IMR-90 (cell line): ENCODE measurements around the gene ADSS1. TPM values are rescaled to one million over a fixed set of nuclear protein-coding genes. Genes with fewer than 3 reads are reported as not detected.
A peak's percentile ranks its signal among the peaks of the same experiment; 100 is the strongest.

Source experiments
- ATAC-seq: fragments of 200-7000 bp; cut with Tn5 transposase; 2 replicates; pipeline ENCODE4 v1.9.1; 2020; ENCODE audit warnings: low read depth, mild to moderate bottlenecking, moderate library complexity
- BruUV-seq: library from RNA; stranded (reverse); fragments of 400-500 nt; replicated peaks from 2 replicates; lab custom pipeline; 2021; lab: Mats Ljungman, UMichigan
- CTCF ChIA-PET: fragments of 300-600 bp; formaldehyde crosslinking; extraction: SDS; loops from one replicate; lab custom pipeline; 2021; ENCODE audit warnings: antibody characterized with exemption; lab: Yijun Ruan, JAX
- POLR2A ChIA-PET: fragments of 300-600 bp; sonication (Branson Sonifier 250); formaldehyde crosslinking; loops from one replicate; lab custom pipeline; 2022; ENCODE audit warnings: antibody characterized with exemption; ENCODE audit not compliant: unreplicated experiment; lab: Charles Lee
- DNase-seq: peaks from one replicate; pipeline ENCODE4 v3.0.0; 2013
- H2AFZ ChIP-seq: replicated peaks from 2 replicates; pipeline ENCODE3; 2013; ENCODE audit warnings: low read length, mild to moderate bottlenecking; ENCODE audit not compliant: poor library complexity
- H2AK5ac ChIP-seq: 2 replicates; pipeline ENCODE4 v1.6.1; 2013; ENCODE audit warnings: low read depth, low read length, inconsistent platforms
- H2AK9ac ChIP-seq: replicated peaks from 2 replicates; pipeline ENCODE3; 2013; ENCODE audit warnings: mild to moderate bottlenecking, low read depth, low read length, moderate library complexity; ENCODE audit not compliant: poor library complexity
- H2BK120ac ChIP-seq: 2 replicates; pipeline ENCODE4 v1.6.1; 2013; ENCODE audit warnings: low read depth, low read length, inconsistent platforms
- H2BK15ac ChIP-seq: 3 replicates; pipeline ENCODE4 v1.6.1; 2013; ENCODE audit warnings: low read depth, low read length, inconsistent platforms
- H2BK20ac ChIP-seq: 2 replicates; pipeline ENCODE4 v1.6.1; 2013; ENCODE audit warnings: low read depth, mild to moderate bottlenecking, inconsistent platforms, low read length, moderate library complexity
- H2BK5ac ChIP-seq: 2 replicates; pipeline ENCODE4 v1.6.1; 2013; ENCODE audit warnings: mild to moderate bottlenecking, low read depth, low read length, inconsistent platforms; ENCODE audit not compliant: poor library complexity, severe bottlenecking
- H3K14ac ChIP-seq: replicated peaks from 2 replicates; pipeline ENCODE4 v1.6.1; 2013; ENCODE audit warnings: low read depth, low read length, inconsistent platforms
- H3K18ac ChIP-seq: 2 replicates; pipeline ENCODE4 v1.6.1; 2013; ENCODE audit warnings: low read depth, low read length, control low read depth
- H3K23ac ChIP-seq: 2 replicates; pipeline ENCODE4 v1.6.1; 2013; ENCODE audit warnings: low read depth, low read length, inconsistent platforms
- H3K27ac ChIP-seq: 2 replicates; pipeline ENCODE4 v1.5.1; 2013; ENCODE audit warnings: mild to moderate bottlenecking, control low read depth, low read length; ENCODE audit not compliant: insufficient read depth
- H3K27me3 ChIP-seq: 2 replicates; pipeline ENCODE4 v1.6.1; 2013; ENCODE audit warnings: low read length; ENCODE audit not compliant: control insufficient read depth, insufficient read depth
- H3K36me3 ChIP-seq: 2 replicates; pipeline ENCODE4 v1.6.1; 2013; ENCODE audit warnings: low read length, mixed read lengths; ENCODE audit not compliant: control insufficient read depth, insufficient read depth
- H3K4ac ChIP-seq: 2 replicates; pipeline ENCODE4 v1.6.1; 2013; ENCODE audit warnings: low read depth, low read length, inconsistent platforms
- H3K4me1 ChIP-seq: 2 replicates; pipeline ENCODE4 v1.6.1; 2013; ENCODE audit warnings: low read length, mixed read lengths; ENCODE audit not compliant: control insufficient read depth, insufficient read depth
- H3K4me2 ChIP-seq: 2 replicates; pipeline ENCODE4 v1.6.1; 2013; ENCODE audit warnings: low read depth, mild to moderate bottlenecking, control low read depth, low read length, moderate library complexity
- H3K4me3 ChIP-seq: 2 replicates; pipeline ENCODE4 v1.5.1; 2013; ENCODE audit warnings: low read depth, mild to moderate bottlenecking, control low read depth, low read length, moderate library complexity; ENCODE audit not compliant: insufficient read depth
- H3K56ac ChIP-seq: 2 replicates; pipeline ENCODE4 v1.6.1; 2013; ENCODE audit warnings: low read length, inconsistent platforms; ENCODE audit not compliant: insufficient read depth; ENCODE audit errors: extremely low read depth
- H3K79me1 ChIP-seq, 2 experiments: 2 replicates each; pipeline ENCODE4 v1.6.1; 2013; ENCODE audit warnings: low read length in 2 of 2, inconsistent platforms in 1 of 2, low read depth in 1 of 2
- H3K9ac ChIP-seq: 2 replicates; pipeline ENCODE4 v1.6.1; 2013; ENCODE audit warnings: low read depth, low read length, control low read depth
- H3K9me1 ChIP-seq: 2 replicates; pipeline ENCODE4 v1.6.1; 2013; ENCODE audit warnings: low read length, inconsistent platforms; ENCODE audit not compliant: insufficient read depth
- H3K9me3 ChIP-seq: 2 replicates; pipeline ENCODE4 v1.6.1; 2013; ENCODE audit warnings: low read length; ENCODE audit not compliant: control insufficient read depth, insufficient read depth
- H4K20me1 ChIP-seq: 2 replicates; pipeline ENCODE4 v1.6.1; 2013; ENCODE audit warnings: low read length, inconsistent platforms; ENCODE audit not compliant: insufficient read depth
- H4K5ac ChIP-seq: 2 replicates; pipeline ENCODE4 v1.6.1; 2013; ENCODE audit warnings: mild to moderate bottlenecking, low read depth, low read length, control low read depth
- H4K8ac ChIP-seq, 2 experiments: 2 replicates each; pipeline ENCODE4 v1.6.1; 2013; ENCODE audit warnings: low read depth in 2 of 2, low read length in 2 of 2, control low read depth in 1 of 2, inconsistent platforms in 1 of 2
- H4K91ac ChIP-seq: 2 replicates; pipeline ENCODE4 v1.6.1; 2013; ENCODE audit warnings: low read depth, low read length, inconsistent platforms; ENCODE audit not compliant: insufficient read depth
- CEBPB ChIP-seq: IDR thresholded peaks from 2 replicates; pipeline ENCODE4 v1.6.1; 2012; ENCODE audit warnings: low read depth, low read length, improper control_type of control experiment
- CHD1 ChIP-seq: IDR thresholded peaks from 2 replicates; pipeline ENCODE4 v1.6.1; 2012; ENCODE audit warnings: low read depth, low read length, improper control_type of control experiment
- ELK1 ChIP-seq: fragments of 150-350 bp; IDR thresholded peaks from 2 replicates; pipeline ENCODE4 v1.6.1; 2016; ENCODE audit warnings: low read depth, mild to moderate bottlenecking, low read length, moderate library complexity, borderline replicate concordance
- FOS ChIP-seq: fragments of 150-350 bp; IDR thresholded peaks from 2 replicates; pipeline ENCODE4 v1.6.1; 2016; ENCODE audit warnings: low read depth, low read length
- MXI1 ChIP-seq: IDR thresholded peaks from 2 replicates; pipeline ENCODE4 v1.6.1; 2012; ENCODE audit warnings: low read depth, mild to moderate bottlenecking, low read length, moderate library complexity, borderline replicate concordance
- NFE2L2 ChIP-seq: fragments of 150-350 bp; IDR thresholded peaks from 2 replicates; pipeline ENCODE4 v1.6.1; 2016; ENCODE audit warnings: low read depth, mild to moderate bottlenecking, low read length
- RCOR1 ChIP-seq: IDR thresholded peaks from 2 replicates; pipeline ENCODE4 v1.6.1; 2012; ENCODE audit warnings: mild to moderate bottlenecking, low read length, improper control_type of control experiment; ENCODE audit not compliant: insufficient replicate concordance
- RFX5 ChIP-seq: IDR thresholded peaks from 2 replicates; pipeline ENCODE4 v1.8.0; 2012; ENCODE audit warnings: low read depth, mild to moderate bottlenecking, low read length, moderate library complexity
- SMC3 ChIP-seq: fragments of 150-350 bp; IDR thresholded peaks from 2 replicates; pipeline ENCODE4 v1.6.1; 2016; ENCODE audit warnings: low read depth, mild to moderate bottlenecking, antibody characterized with exemption, low read length, moderate library complexity
- USF2 ChIP-seq: fragments of 150-350 bp; IDR thresholded peaks from 2 replicates; pipeline ENCODE4 v1.6.1; 2017; ENCODE audit warnings: mild to moderate bottlenecking, antibody characterized with exemption, low read length, low read depth
- WGBS, 2 experiments: methylation state at CpG; one replicate each; pipeline versions ENCODE4 v1.1.5 to v1.1.7; 2013; ENCODE audit warnings: missing lambda C conversion rate in 2 of 2; ENCODE audit not compliant: insufficient read length in 1 of 2; ENCODE audit errors: extremely low coverage in 2 of 2; 5-methylcytosine and 5-hydroxymethylcytosine counted together
- dilution Hi-C: fragments of 300-500 bp; cut with HindIII; formaldehyde crosslinking; loops from one replicate; pipeline ENCODE4 v1.14.3; 2018; ENCODE audit warnings: low sequenced_read_pairs; ENCODE audit not compliant: unreplicated experiment
- in situ Hi-C: fragments of 300-500 bp; cut with MboI; formaldehyde crosslinking; loops from 3 replicates; pipeline ENCODE4 v1.14.3; 2019; ENCODE audit warnings: low sequenced_read_pairs, inconsistent platforms, mixed read lengths
- intact Hi-C: fragments of 100-400 bp; cut with micrococcal nuclease; formaldehyde crosslinking; loops from 2 replicates; pipeline ENCODE4 v1.10.0; 2022
- polyA plus RNA-seq, 3 experiments: library from polyadenylated mRNA; depleted of rRNA; stranded (reverse); fragments of >200 nt; gene quantifications; 2 replicates each; pipeline ENCODE4 v1.2.3, GENCODE V29; 2012; ENCODE audit warnings: low replicate concordance in 1 of 3
- total RNA-seq: library from RNA; depleted of rRNA; stranded (reverse); fragments of >200 nt; gene quantifications from 2 replicates; pipeline ENCODE4 v1.2.3, GENCODE V29; 2012

The ADSS1 gene
- total and polyA plus RNA-seq, 2 of the 4 experiments (the other 2 are of a cell fraction) = 1.8 to 5.2 TPM

GRCh38 chr14:104771918-104772706 is 48.1 kb downstream of the ADSS1 start (continued):
- no peak for TF ChIP-seq RCOR1

GRCh38 chr14:104772707-104773504 is 48.9 kb downstream of the ADSS1 start:
- Histone ChIP-seq H4K8ac (no peak overlapping the region), H3K27me3 (no peaks in the 10 kb centered on the region)
- in situ Hi-C loops = no loop called here
- TF ChIP-seq MXI1 (no peak), RCOR1 (no peak), FOS (no peak), CEBPB (no peak), SMC3 (no peak), USF2 (no peak), RFX5 (no peak), CHD1 (no peak), ELK1 (no peak), NFE2L2 (no peak)

More at GRCh38 chr14:104772707-104773504, 48.9 kb downstream of the ADSS1 start:
- Histone ChIP-seq H3K18ac (no peak overlapping the region), H3K4me1 (peaks cover 5% of the 10 kb centered on the region), H3K4me3 (no peak overlapping the region), H3K14ac (no peak overlapping the region), H3K56ac (no peak overlapping the region), H4K20me1 (peaks cover 36% of the 10 kb centered on the region), H3K79me1 (peaks cover 8 to 28% of the 10 kb centered on the region in 2 experiments), H2AK5ac (no peak overlapping the region), H2AFZ (peak overlapping the region; percentile 49), H2AK9ac (no peak overlapping the region), H4K5ac (no peak overlapping the region), H2BK5ac (no peak overlapping the region), H2BK15ac (no peak overlapping the region), H3K4ac (no peak overlapping the region), H4K91ac (no peak overlapping the region), H3K23ac (no peak overlapping the region), H3K9ac (no peak overlapping the region), H3K4me2 (no peak overlapping the region), H3K9me1 (no peaks in the 10 kb centered on the region), H3K36me3 (peaks cover 63% of the 10 kb centered on the region), H3K27ac (no peak overlapping the region), H2BK120ac (no peak overlapping the region), H3K9me3 (no peaks in the 10 kb centered on the region; the same call in 1 of the 2 replicates), H2BK20ac (no peak overlapping the region)
- TSS peak; percentile 14 for BruUV-seq
- CTCF ChIA-PET = no interaction called here
- 96% methylated on average over 34 of the region's 38 CpGs; no CpG with 5 or more reads in 1 of the 2 experiments for WGBS, 2 experiments
- POLR2A ChIA-PET = no interaction called here
- intact Hi-C loops = no loop called here
- ATAC-seq (no peak), DNase-seq (no peak)
- dilution Hi-C loops = no loop called here
